K562 (cell line): ENCODE measurements around the gene CAPN14.

Experiments used
- ATF2 ChIP-seq: sonication (generic); formaldehyde crosslinking; IDR thresholded peaks from 2 replicates; pipeline ENCODE4 v1.8.1; 2022; ENCODE audit warnings: missing genetic modification reagents
- CEBPG ChIP-seq, 3 experiments: fragments of 200-800 bp in 1 of 3; sonication (Bioruptor generic) in 1 of 3; sonication (generic) in 1 of 3; formaldehyde crosslinking in 1 of 3; IDR thresholded peaks in 2 of 3; conservative IDR thresholded peaks in 1 of 3; 2 replicates each; pipeline versions ENCODE4 v1.6.1 to v1.8.0; 2016 to 2022; ENCODE audit warnings: missing compliant biosample characterization in 2 of 3, missing genetic modification characterization in 2 of 3, mild to moderate bottlenecking in 1 of 3, missing genetic modification reagents in 1 of 3
- CTCF ChIP-seq, 3 experiments: IDR thresholded peaks in 2 of 3; conservative IDR thresholded peaks in 1 of 3; 2 replicates each; pipeline ENCODE4 v1.5.1; 2011 to 2012; ENCODE audit warnings: low read length in 3 of 3, mild to moderate bottlenecking in 3 of 3, control low read depth in 2 of 3, improper control_type of control experiment in 1 of 3, inconsistent platforms in 1 of 3, low read depth in 1 of 3, mixed read lengths in 1 of 3, moderate library complexity in 1 of 3; ENCODE audit not compliant: insufficient read depth in 2 of 3
- HMGXB4 ChIP-seq: sonication (generic); formaldehyde crosslinking; IDR thresholded peaks from 2 replicates; pipeline ENCODE4 v1.8.1; 2023; ENCODE audit warnings: mild to moderate bottlenecking, missing genetic modification reagents
- NR2F6 ChIP-seq: fragments of 450-650 bp; formaldehyde crosslinking; IDR thresholded peaks from 2 replicates; pipeline ENCODE4 v1.4.0; 2020; ENCODE audit warnings: mild to moderate bottlenecking
- NRF1 ChIP-seq, 2 experiments: fragments of 450-650 bp; IDR thresholded peaks in 1 of 2; conservative IDR thresholded peaks in 1 of 2; 2 replicates each; pipeline ENCODE4 v1.6.1; 2014; ENCODE audit warnings: mild to moderate bottlenecking in 2 of 2
- TEAD2 ChIP-seq: fragments of 450-650 bp; IDR thresholded peaks from 2 replicates; pipeline ENCODE4 v1.6.1; 2016; ENCODE audit warnings: missing genetic modification characterization, control low read depth, missing compliant biosample characterization
- TSC22D4 ChIP-seq: fragments of 450-650 bp; IDR thresholded peaks from 2 replicates; pipeline ENCODE4 v1.6.1; 2016; ENCODE audit warnings: missing genetic modification characterization, missing biosample characterization, control low read depth
- USF1 ChIP-seq: sonication (generic); formaldehyde crosslinking; IDR thresholded peaks from 2 replicates; pipeline ENCODE4 v1.9.0; 2022; ENCODE audit warnings: mild to moderate bottlenecking, missing genetic modification reagents
- USF2 ChIP-seq: sonication (generic); formaldehyde crosslinking; IDR thresholded peaks from 2 replicates; pipeline ENCODE4 v1.5.0; 2020; ENCODE audit warnings: missing genetic modification reagents
- ZNF174 ChIP-seq: fragments of 250-450 bp; sonication (Bioruptor Pico); IDR thresholded peaks from 2 replicates; pipeline ENCODE4 v1.4.0; 2020; ENCODE audit warnings: mild to moderate bottlenecking
- ZNF280B ChIP-seq: fragments of 250-450 bp; sonication (Bioruptor Pico); IDR thresholded peaks from 2 replicates; pipeline ENCODE4 v1.5.1; 2021; ENCODE audit warnings: mild to moderate bottlenecking

- TF ChIP-seq HMGXB4, result no peak
- TF ChIP-seq ZNF174 (CRISPR knock-in tag), result no peak
- no peak for TF ChIP-seq NRF1 (conservative IDR thresholded peaks at IDR 0.05 in 1 of 2, IDR thresholded peaks at IDR 0.05 in 1 of 2)
- TF ChIP-seq ZNF280B (CRISPR knock-in tag), result no peak
- no peak for TF ChIP-seq TEAD2 (tag)
- no peak for TF ChIP-seq TSC22D4
- TF ChIP-seq USF2, result no peak
- TF ChIP-seq NR2F6, result no peak
- TF ChIP-seq CEBPG (CRISPR knock-in tag; IDR thresholded peaks at IDR 0.05), result no peak
- TF ChIP-seq CEBPG (tag; conservative IDR thresholded peaks at IDR 0.05 in 1 of 2, IDR thresholded peaks at IDR 0.05 in 1 of 2), result no peak
- no peak for TF ChIP-seq ATF2 (CRISPR knock-in tag)
- no peak for TF ChIP-seq USF1
- TF ChIP-seq CTCF (IDR thresholded peaks at IDR 0.05 in 2 of 3, conservative IDR thresholded peaks at IDR 0.05 in 1 of 3; ENCODE audit: insufficient read depth in 2 of 3, low read depth in 1 of 3, low read length in 3 of 3), result no peak
Observed at GRCh38 chr2:31139671-31140070, 77.6 kb downstream of the CAPN14 start.
